K562 treated with DMSO at 1 percent for 12 hours (cell line): ENCODE measurements around the gene CBL. TPM values are rescaled to one million over a fixed set of nuclear protein-coding genes. Genes with fewer than 3 reads are reported as not detected.

ENCODE experiments used
- total RNA-seq: library from RNA; unstranded; fragments of 300-600 nt; gene quantifications from 2 replicates; pipeline ENCODE4 v1.2.3, GENCODE V29; 2022; ENCODE audit not compliant: insufficient read depth

Gene CBL
- 3.7 and 20.1 TPM in 2 replicates for total RNA-seq

GRCh38 chr11:119205574-119206510 lies at the start of gene CBL:
TSS of gene CBL (plus strand) at chr11:119206339. CDS start at chr11:119206418, 79 bp downstream.

GRCh38 chr11:119168471-119169281 lies 37.5 kb upstream of the CBL start, which contains the start of gene NLRX1:
TSS of gene NLRX1 (plus strand) at chr11:119168725. CDS start at chr11:119171404, 2,679 bp downstream.

GRCh38 chr11:119316729-119317591 lies 110.8 kb downstream of the CBL start, which contains the start of gene MCAM:
TSS of gene MCAM (minus strand) at chr11:119317130. CDS start at chr11:119317101, 29 bp downstream.

GRCh38 chr11:119334174-119334930 lies 128.2 kb downstream of the CBL start, which contains the start of gene RNF26:
TSS of gene RNF26 (plus strand) at chr11:119334527. CDS start at chr11:119335123, 596 bp downstream.

GRCh38 chr11:119340335-119341221 lies 134.4 kb downstream of the CBL start, which contains the start of gene C1QTNF5:
TSS of gene C1QTNF5 (minus strand) at chr11:119340883. CDS start at chr11:119340397, 486 bp downstream.

GRCh38 chr11:119346605-119347004 lies 140.5 kb downstream of the CBL start, which contains the start of gene MFRP:
TSS of gene MFRP (minus strand) at chr11:119346705. CDS start at chr11:119346513, 192 bp downstream.

Other genes starting within 250 kb of the CBL start
- gene FOXR1, start 234.6 kb upstream of the CBL start, total RNA-seq: not detected in 2 replicates
- 8.3 and 17.1 TPM in 2 replicates for gene CENATAC, start 208.2 kb upstream of the CBL start, total RNA-seq
- gene RPS25, start 188.0 kb upstream of the CBL start, total RNA-seq: 1,621 and 2,114 TPM in 2 replicates
- gene TRAPPC4, start 187.6 kb upstream of the CBL start, total RNA-seq: 149 and 183 TPM in 2 replicates
- 37.9 and 44.4 TPM in 2 replicates for gene SLC37A4, start 175.5 kb upstream of the CBL start, total RNA-seq
- gene HYOU1, start 149.1 kb upstream of the CBL start, total RNA-seq: 137 and 244 TPM in 2 replicates
- gene VPS11, start 138.5 kb upstream of the CBL start, total RNA-seq: 33.0 and 35.8 TPM in 2 replicates
- 65.7 and 78.9 TPM in 2 replicates for gene HMBS, start 121.5 kb upstream of the CBL start, total RNA-seq
- gene DPAGT1, start 104.5 kb upstream of the CBL start, total RNA-seq: 17.6 and 45.7 TPM in 2 replicates
- 26.1 and 40.1 TPM in 2 replicates for gene C2CD2L, start 99.0 kb upstream of the CBL start, total RNA-seq
- 20.0 and 31.5 TPM in 2 replicates for gene HINFP, start 84.8 kb upstream of the CBL start, total RNA-seq
- gene ABCG4, start 57.3 kb upstream of the CBL start, total RNA-seq: not detected in 2 replicates
- gene NLRX1, start 37.6 kb upstream of the CBL start, total RNA-seq: 2.5 and 3.5 TPM in 2 replicates
- gene NHERF4, start 20.9 kb upstream of the CBL start, total RNA-seq: not detected in 2 replicates
- gene MCAM, start 110.8 kb downstream of the CBL start, total RNA-seq: 10.9 and 23.5 TPM in 2 replicates
- 40.4 and 60.3 TPM in 2 replicates for gene RNF26, start 128.2 kb downstream of the CBL start, total RNA-seq
- 0.80 TPM in 1 of 2 replicates, not detected in the other for gene C1QTNF5, start 134.5 kb downstream of the CBL start, total RNA-seq
- gene MFRP, start 140.4 kb downstream of the CBL start, total RNA-seq: not detected in 2 replicates
- gene USP2, start 175.4 kb downstream of the CBL start, total RNA-seq: 3.1 and 8.1 TPM in 2 replicates
- gene THY1, start 216.8 kb downstream of the CBL start, total RNA-seq: not detected in 2 replicates